Gastrocnemius medialis (tissue), 4 donors: ENCODE results near the gene RNF123. TPM values are rescaled to one million over a fixed set of nuclear protein-coding genes. Genes with fewer than 3 reads are reported as not detected.

Experiments used
- ATAC-seq, 2 donors: fragments of 150-250 bp; one replicate each; pipeline ENCODE4 v1.9.1; 2016
- DNase-seq, 2 donors: peaks; one replicate each; pipeline ENCODE4 v3.0.0-alpha.2; 2019
- H3K27ac ChIP-seq, 4 donors: fragments of 200-600 bp; sonication (generic); 1 replicate in 1 of 4; 2 replicates in 3 of 4; pipeline ENCODE4 v1.5.1; 2016 to 2018; ENCODE audit warnings: mild to moderate bottlenecking in 2 of 4, moderate library complexity in 1 of 4
- H3K27me3 ChIP-seq, 3 donors: fragments of 200-600 bp; sonication (generic) in 2 of 3; 1 replicate in 1 of 3; 2 replicates in 2 of 3; pipeline versions ENCODE4 v1.5.1 to v1.6.0; 2016 to 2019; ENCODE audit warnings: mild to moderate bottlenecking in 1 of 3, moderate library complexity in 1 of 3
- H3K36me3 ChIP-seq, 2 donors: fragments of 200-600 bp; sonication (generic) in 1 of 2; one replicate each; pipeline ENCODE4 v1.5.1; 2017 to 2018
- H3K4me1 ChIP-seq, 2 donors: fragments of 200-600 bp; sonication (generic) in 1 of 2; one replicate each; pipeline ENCODE4 v1.5.1; 2016 to 2017; ENCODE audit warnings: mild to moderate bottlenecking in 2 of 2
- H3K4me3 ChIP-seq, 4 donors: fragments of 200-600 bp; sonication (generic) in 3 of 4; 1 replicate in 1 of 4; 2 replicates in 3 of 4; pipeline ENCODE4 v1.5.1; 2016 to 2019; ENCODE audit warnings: mild to moderate bottlenecking in 2 of 4
- H3K9me3 ChIP-seq, 3 donors: fragments of 200-600 bp; sonication (generic) in 2 of 3; 1 replicate in 1 of 3; 2 replicates in 2 of 3; pipeline ENCODE4 v1.5.1; 2016 to 2019
- CTCF ChIP-seq, 5 experiments: fragments of 450-650 bp in 3 of 5; fragments of 200-600 bp in 2 of 5; sonication (generic) in 2 of 5; IDR thresholded peaks in 4 of 5; conservative IDR thresholded peaks in 1 of 5; 1 replicate in 4 of 5; 2 replicates in 1 of 5; pipeline ENCODE4 v1.5.1; 2016 to 2019; ENCODE audit warnings: antibody characterized with exemption in 5 of 5, mild to moderate bottlenecking in 3 of 5, moderate library complexity in 3 of 5
- POLR2A ChIP-seq, 2 donors: fragments of 450-650 bp; IDR thresholded peaks; one replicate each; pipeline ENCODE4 v1.6.1; 2017; ENCODE audit warnings: antibody characterized with exemption in 2 of 2, mild to moderate bottlenecking in 2 of 2, moderate library complexity in 2 of 2
- in situ Hi-C, 4 donors: fragments of 200-750 bp; cut with MboI; loops; one replicate each; pipeline versions ENCODE4 v1.15.0 to v1.8.0; 2017; ENCODE audit warnings: low sequenced_read_pairs in 4 of 4
- intact Hi-C: fragments of 100-400 bp; cut with DNase I; formaldehyde crosslinking; loops from one replicate; pipeline ENCODE4 v1.15.1; 2023; ENCODE audit warnings: low total_unique reads
- total RNA-seq, 4 donors: library from RNA; depleted of rRNA; stranded (reverse); fragments of >200 nt; gene quantifications; one replicate each; pipeline versions ENCODE4 v1.1.0 to v1.2.3, GENCODE V29; 2016

RNF123 gene
- total RNA-seq, 4 donors from 2014 or later = 82.8 to 132 (median 128) TPM

DNA sequence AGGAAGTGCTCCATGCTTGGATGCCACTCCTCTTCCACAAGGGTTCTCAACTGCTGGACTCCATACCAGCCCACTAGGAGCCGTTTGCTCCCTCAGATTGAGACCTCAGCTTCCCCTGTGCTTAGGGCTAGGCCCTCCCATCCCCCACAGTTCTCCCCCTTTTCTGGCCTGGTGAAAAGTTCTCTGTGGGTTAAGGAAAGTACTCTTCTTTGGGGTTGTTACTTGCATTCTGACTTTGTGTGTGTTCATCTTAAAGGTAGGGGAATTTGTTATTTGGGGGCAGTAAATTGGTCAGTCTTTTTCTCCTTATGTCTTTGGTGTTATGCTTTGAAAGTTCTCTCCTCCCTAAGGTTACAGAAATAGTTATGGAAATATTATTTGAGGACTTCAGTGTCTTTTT lies 39.2 kb upstream of the RNF123 start:
- in situ Hi-C loops (no loop called here), intact Hi-C loops (no loop called here)
- no peak for DNase-seq
- Histone ChIP-seq H3K27me3 (no peaks in the 10 kb centered on the region), H3K4me1 (peaks cover 18 to 19% of the 10 kb centered on the region in 2 donors), H3K4me3 (no peak overlapping the region), H3K36me3 (no peaks in the 10 kb centered on the region), H3K9me3 (no peaks in the 10 kb centered on the region), H3K27ac (no peak overlapping the region)
- TF ChIP-seq CTCF (IDR thresholded peaks at IDR 0.05 in 4 of 5, conservative IDR thresholded peaks at IDR 0.05 in 1 of 5) = no peak
- no peak for TF ChIP-seq POLR2A (IDR thresholded peaks at IDR 0.05)
- ATAC-seq = no peak

DNA sequence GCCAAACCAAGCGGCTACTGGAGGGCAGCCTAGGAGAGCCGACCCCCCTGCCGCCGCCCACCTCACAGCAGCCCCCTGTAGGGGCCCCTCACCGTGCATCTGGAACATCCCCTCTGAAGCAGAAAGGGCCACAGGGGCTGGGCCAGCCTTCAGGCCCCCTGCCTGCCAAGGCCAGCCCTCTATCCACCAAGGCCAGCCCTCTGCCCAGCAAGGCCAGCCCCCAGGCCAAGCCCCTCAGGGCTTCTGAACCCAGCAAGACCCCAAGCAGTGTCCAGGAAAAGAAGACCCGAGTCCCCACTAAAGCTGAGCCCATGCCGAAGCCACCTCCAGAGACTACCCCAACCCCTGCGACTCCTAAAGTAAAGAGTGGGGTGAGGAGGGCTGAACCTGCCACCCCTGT lies 38.7 kb upstream of the RNF123 start:
- Histone ChIP-seq H3K4me1 (peaks cover 18 to 19% of the 10 kb centered on the region in 2 donors), H3K36me3 (no peaks in the 10 kb centered on the region), H3K4me3 (no peak overlapping the region), H3K27ac (no peak overlapping the region), H3K27me3 (no peaks in the 10 kb centered on the region), H3K9me3 (no peaks in the 10 kb centered on the region)
- intact Hi-C loops (no loop called here), in situ Hi-C loops (no loop called here)
- no peak for ATAC-seq
- TF ChIP-seq CTCF (IDR thresholded peaks at IDR 0.05 in 4 of 5, conservative IDR thresholded peaks at IDR 0.05 in 1 of 5) (no peak), POLR2A (IDR thresholded peaks at IDR 0.05) (no peak)
- DNase-seq = no peak

DNA sequence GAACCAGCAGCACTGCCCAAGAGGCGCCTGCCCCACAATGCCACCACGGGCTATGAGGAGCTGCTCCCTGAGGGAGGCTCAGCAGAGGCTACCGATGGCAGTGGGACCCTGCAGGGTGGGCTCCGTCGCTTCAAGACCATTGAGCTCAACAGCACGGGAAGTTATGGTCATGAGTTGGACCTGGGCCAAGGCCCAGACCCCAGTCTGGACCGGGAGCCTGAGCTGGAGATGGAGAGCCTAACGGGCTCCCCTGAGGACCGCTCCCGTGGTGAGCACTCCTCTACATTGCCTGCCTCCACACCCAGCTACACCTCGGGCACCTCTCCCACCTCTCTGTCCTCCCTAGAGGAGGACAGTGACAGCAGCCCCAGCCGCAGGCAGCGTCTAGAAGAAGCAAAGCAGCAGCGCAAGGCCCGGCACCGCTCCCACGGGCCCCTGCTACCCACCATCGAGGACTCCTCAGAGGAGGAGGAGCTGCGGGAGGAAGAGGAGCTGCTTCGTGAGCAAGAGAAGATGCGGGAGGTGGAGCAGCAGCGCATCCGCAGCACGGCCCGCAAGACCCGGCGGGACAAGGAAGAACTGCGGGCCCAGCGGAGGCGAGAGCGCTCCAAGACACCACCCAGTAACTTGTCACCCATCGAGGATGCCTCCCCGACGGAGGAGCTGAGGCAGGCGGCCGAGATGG lies 37.0 kb upstream of the RNF123 start:
- in situ Hi-C loops = no loop called here
- no peak for DNase-seq
- H3K27me3 ChIP-seq = no peaks in the 10 kb centered on the region
- peaks cover 17% of the 10 kb centered on the region in 2 donors for H3K4me1 ChIP-seq
- no peak for ATAC-seq
- no peaks in the 10 kb centered on the region for H3K36me3 ChIP-seq
- no peaks in the 10 kb centered on the region for H3K9me3 ChIP-seq
- H3K27ac ChIP-seq = no peak overlapping the region
- no peak for TF ChIP-seq POLR2A (IDR thresholded peaks at IDR 0.05)
- H3K4me3 ChIP-seq = no peak overlapping the region
- intact Hi-C loops = no loop called here

GRCh38 chr3:49652903-49653415 lies 36.4 kb upstream of the RNF123 start:
- Histone ChIP-seq H3K4me3 (no peak overlapping the region), H3K27ac (no peak overlapping the region), H3K27me3 (no peaks in the 10 kb centered on the region), H3K4me1 (peaks cover 11% of the 10 kb centered on the region in 2 donors), H3K9me3 (no peaks in the 10 kb centered on the region), H3K36me3 (no peaks in the 10 kb centered on the region)
- TF ChIP-seq CTCF (IDR thresholded peaks at IDR 0.05 in 4 of 5, conservative IDR thresholded peaks at IDR 0.05 in 1 of 5) (no peak), POLR2A (IDR thresholded peaks at IDR 0.05) (no peak)
- in situ Hi-C loops (no loop called here), intact Hi-C loops (no loop called here)
- DNase-seq (no peak), ATAC-seq (no peak)

GRCh38 chr3:49653621-49654020 lies 35.7 kb upstream of the RNF123 start:
- Histone ChIP-seq H3K4me1 (peaks cover 4 to 5% of the 10 kb centered on the region in 2 donors), H3K9me3 (no peaks in the 10 kb centered on the region), H3K4me3 (no peak overlapping the region), H3K27me3 (no peaks in the 10 kb centered on the region), H3K27ac (no peak overlapping the region), H3K36me3 (no peaks in the 10 kb centered on the region)
- intact Hi-C loops (no loop called here), in situ Hi-C loops (no loop called here)
- no peak for ATAC-seq
- DNase-seq = no peak
- TF ChIP-seq CTCF (IDR thresholded peaks at IDR 0.05 in 4 of 5, conservative IDR thresholded peaks at IDR 0.05 in 1 of 5) (no peak), POLR2A (IDR thresholded peaks at IDR 0.05) (no peak)
